ENCODE measurements around the gene SPON1.

Gene SPON1

DNA sequence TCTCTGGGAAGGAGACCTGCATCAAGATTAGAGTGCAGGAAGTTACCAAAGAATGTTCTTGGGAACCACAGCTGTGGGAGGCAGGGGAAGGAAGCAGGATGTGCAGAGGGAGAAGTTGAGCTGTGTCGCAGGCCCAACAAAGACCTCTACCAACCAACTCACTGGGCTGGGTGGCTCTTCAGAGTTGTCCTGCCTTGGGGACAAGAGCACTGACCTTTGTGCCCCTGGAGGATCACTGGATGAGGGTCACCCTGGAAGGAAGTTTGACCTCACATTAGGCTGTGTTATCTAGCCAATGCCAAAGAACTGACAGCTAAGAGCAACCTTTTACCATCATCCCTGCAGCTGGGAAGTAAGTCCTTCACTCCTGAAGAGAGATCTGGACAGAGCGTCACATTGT lies 265.8 kb downstream of the SPON1 start:
- Histone ChIP-seq H4K8ac (ENCODE audit: low read depth, low read length) (no peak overlapping the region), H3K36me3 (replicated peaks in 1 of 2; ENCODE audit: control insufficient read depth in 2 of 2, insufficient read depth in 2 of 2, low read length in 2 of 2) (no peaks in the 10 kb centered on the region), H2BK15ac (ENCODE audit: low read length) (no peak overlapping the region), H3K4me3 (ENCODE audit: low read length in 2 of 2) (no peak overlapping the region), H3K9me3 (replicated peaks in 1 of 2; ENCODE audit: control insufficient read depth in 2 of 2, insufficient read depth in 1 of 2, low read depth in 1 of 2, low read length in 2 of 2) (no peaks in the 10 kb centered on the region), H2BK12ac (ENCODE audit: low read length) (no peak overlapping the region), H3K79me1 (ENCODE audit: low read depth, low read length) (no peaks in the 10 kb centered on the region), H2BK5ac (ENCODE audit: low read length) (no peak overlapping the region), H4K91ac (ENCODE audit: low read depth, low read length, poor library complexity) (no peak overlapping the region), H3K9ac (ENCODE audit: low read depth, low read length, poor library complexity) (no peak overlapping the region), H3K4me1 (ENCODE audit: control insufficient read depth in 2 of 2, insufficient read depth in 1 of 2, low read depth in 1 of 2, low read length in 2 of 2) (peaks cover 0 to 13% of the 10 kb centered on the region in 2 donors), H2BK120ac (ENCODE audit: low read depth, low read length) (no peak overlapping the region), H2AFZ (ENCODE audit: low read length) (no peak overlapping the region), H3K4ac (ENCODE audit: low read length) (no peak overlapping the region), H2AK5ac (ENCODE audit: low read depth, low read length) (no peak overlapping the region), H3K18ac (ENCODE audit: low read length) (no peak overlapping the region), H3K27ac (replicated peaks; ENCODE audit: low read length) (no peak overlapping the region), H3K14ac (ENCODE audit: low read length) (no peak overlapping the region), H3K27me3 (ENCODE audit: control insufficient read depth in 3 of 3, insufficient read depth in 3 of 3, low read depth in 1 of 3, low read length in 3 of 3) (peaks cover 0 to 27% (median 0%) of the 10 kb centered on the region in 3 experiments), H3K4me2 (ENCODE audit: insufficient read depth, low read length, poor library complexity, severe bottlenecking) (no peak overlapping the region), H3K23ac (ENCODE audit: low read depth, low read length, poor library complexity) (no peak overlapping the region)
- DNase-seq (ENCODE audit: low spot score): no peak
- no CpG with 5 or more reads among the region's 2 CpGs for WGBS, 2 donors (ENCODE audit: extremely low coverage in 2 of 2, insufficient read length in 2 of 2, insufficient replicate concordance in 1 of 2)

DNA sequence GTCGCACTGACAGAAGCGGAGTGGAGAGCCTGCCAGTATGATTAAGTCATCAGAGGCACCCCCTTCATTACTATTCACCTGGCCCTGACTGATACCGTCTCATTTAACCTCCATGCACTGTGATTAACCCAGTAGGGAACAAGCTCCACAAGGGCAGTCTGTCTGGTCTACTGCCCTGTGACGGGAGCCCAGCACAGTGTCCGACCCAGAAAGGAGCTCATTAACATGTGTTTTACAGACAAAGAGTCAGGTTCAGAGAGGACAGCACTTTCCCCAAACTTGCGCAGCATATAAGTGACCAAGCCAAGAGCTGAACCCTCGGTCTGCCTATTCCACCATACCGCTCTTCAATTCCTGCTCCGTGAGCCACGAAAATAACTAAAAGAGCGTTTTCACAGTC lies 266.9 kb downstream of the SPON1 start:
- Histone ChIP-seq H3K4me2 (ENCODE audit: insufficient read depth, low read length, poor library complexity, severe bottlenecking) (peak overlapping the region; percentile 12), H3K27ac (replicated peaks; ENCODE audit: low read length) (no peak overlapping the region), H3K27me3 (ENCODE audit: control insufficient read depth in 3 of 3, insufficient read depth in 3 of 3, low read depth in 1 of 3, low read length in 3 of 3) (peaks cover 0 to 19% (median 0%) of the 10 kb centered on the region in 3 experiments), H3K36me3 (replicated peaks in 1 of 2; ENCODE audit: control insufficient read depth in 2 of 2, insufficient read depth in 2 of 2, low read length in 2 of 2) (no peaks in the 10 kb centered on the region), H3K4ac (ENCODE audit: low read length) (no peak overlapping the region), H3K9me3 (replicated peaks in 1 of 2; ENCODE audit: control insufficient read depth in 2 of 2, insufficient read depth in 1 of 2, low read depth in 1 of 2, low read length in 2 of 2) (no peaks in the 10 kb centered on the region), H3K4me1 (ENCODE audit: control insufficient read depth in 2 of 2, insufficient read depth in 1 of 2, low read depth in 1 of 2, low read length in 2 of 2) (peaks cover 0 to 9% of the 10 kb centered on the region in 2 donors), H2BK15ac (ENCODE audit: low read length) (no peak overlapping the region), H3K79me1 (ENCODE audit: low read depth, low read length) (no peaks in the 10 kb centered on the region), H3K14ac (ENCODE audit: low read length) (no peak overlapping the region), H3K18ac (ENCODE audit: low read length) (no peak overlapping the region), H2BK5ac (ENCODE audit: low read length) (no peak overlapping the region), H3K23ac (ENCODE audit: low read depth, low read length, poor library complexity) (no peak overlapping the region), H3K4me3 (ENCODE audit: low read length in 2 of 2) (no peak overlapping the region), H4K8ac (ENCODE audit: low read depth, low read length) (no peak overlapping the region), H2AFZ (ENCODE audit: low read length) (no peak overlapping the region), H2BK12ac (ENCODE audit: low read length) (no peak overlapping the region), H2BK120ac (ENCODE audit: low read depth, low read length) (no peak overlapping the region), H2AK5ac (ENCODE audit: low read depth, low read length) (no peak overlapping the region), H3K9ac (ENCODE audit: low read depth, low read length, poor library complexity) (no peak overlapping the region), H4K91ac (ENCODE audit: low read depth, low read length, poor library complexity) (no peak overlapping the region)
- no peak for DNase-seq (ENCODE audit: low spot score)
- WGBS, 2 donors (ENCODE audit: extremely low coverage in 2 of 2, insufficient read length in 2 of 2, insufficient replicate concordance in 1 of 2): no CpG with 5 or more reads among the region's 11 CpGs

DNA sequence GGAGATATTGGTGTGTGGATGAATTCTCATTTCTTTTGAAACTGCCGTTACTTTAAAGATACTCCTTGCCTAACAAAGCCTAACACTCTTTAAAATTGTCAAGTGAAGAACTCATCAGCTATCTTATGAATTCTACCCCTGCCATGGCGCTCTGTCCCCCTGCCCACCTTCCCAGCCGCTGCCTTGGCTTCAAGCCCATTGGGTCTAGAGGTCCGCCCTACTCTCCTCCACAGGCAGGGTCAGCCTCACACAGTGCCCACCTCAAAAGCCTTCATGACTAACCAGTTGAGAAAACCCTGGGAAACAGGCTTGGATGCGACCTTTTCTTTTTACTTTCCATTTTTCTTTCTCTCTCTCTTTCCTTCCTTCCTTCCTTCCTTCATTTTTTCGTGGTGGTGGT lies 267.9 kb downstream of the SPON1 start:
- no peak overlapping the region for H3K23ac ChIP-seq (ENCODE audit: low read depth, low read length, poor library complexity)
- H2BK15ac ChIP-seq (ENCODE audit: low read length): no peak overlapping the region
- no peak for DNase-seq (ENCODE audit: low spot score)
- WGBS, 2 donors (ENCODE audit: extremely low coverage in 2 of 2, insufficient read length in 2 of 2, insufficient replicate concordance in 1 of 2): no CpG with 5 or more reads among the region's 6 CpGs
- no peaks in the 10 kb centered on the region for H3K36me3 ChIP-seq (replicated peaks in 1 of 2; ENCODE audit: control insufficient read depth in 2 of 2, insufficient read depth in 2 of 2, low read length in 2 of 2)
- H3K18ac ChIP-seq (ENCODE audit: low read length): peak overlapping the region; percentile 13
- no peak overlapping the region for H3K4me2 ChIP-seq (ENCODE audit: insufficient read depth, low read length, poor library complexity, severe bottlenecking)
- H4K8ac ChIP-seq (ENCODE audit: low read depth, low read length): no peak overlapping the region
- no peak overlapping the region for H3K9ac ChIP-seq (ENCODE audit: low read depth, low read length, poor library complexity)
- H3K4ac ChIP-seq (ENCODE audit: low read length): no peak overlapping the region
- H2BK5ac ChIP-seq (ENCODE audit: low read length): no peak overlapping the region
- H4K91ac ChIP-seq (ENCODE audit: low read depth, low read length, poor library complexity): no peak overlapping the region
- no peak overlapping the region for H3K27ac ChIP-seq (replicated peaks; ENCODE audit: low read length)
- H3K4me1 ChIP-seq (ENCODE audit: control insufficient read depth in 2 of 2, insufficient read depth in 1 of 2, low read depth in 1 of 2, low read length in 2 of 2): peaks cover 0 to 9% of the 10 kb centered on the region in 2 donors
- H3K4me3 ChIP-seq (ENCODE audit: low read length in 2 of 2): no peak overlapping the region
- H2BK12ac ChIP-seq (ENCODE audit: low read length): no peak overlapping the region
- no peak overlapping the region for H3K14ac ChIP-seq (ENCODE audit: low read length)
- peaks cover 0 to 17% (median 0%) of the 10 kb centered on the region in 3 experiments for H3K27me3 ChIP-seq (ENCODE audit: control insufficient read depth in 3 of 3, insufficient read depth in 3 of 3, low read depth in 1 of 3, low read length in 3 of 3)
- H2AFZ ChIP-seq (ENCODE audit: low read length): no peak overlapping the region
- H3K9me3 ChIP-seq (replicated peaks in 1 of 2; ENCODE audit: control insufficient read depth in 2 of 2, insufficient read depth in 1 of 2, low read depth in 1 of 2, low read length in 2 of 2): peaks cover 0 to 2% of the 10 kb centered on the region in 2 donors
- no peak overlapping the region for H2BK120ac ChIP-seq (ENCODE audit: low read depth, low read length)
- no peaks in the 10 kb centered on the region for H3K79me1 ChIP-seq (ENCODE audit: low read depth, low read length)
- H2AK5ac ChIP-seq (ENCODE audit: low read depth, low read length): no peak overlapping the region

DNA sequence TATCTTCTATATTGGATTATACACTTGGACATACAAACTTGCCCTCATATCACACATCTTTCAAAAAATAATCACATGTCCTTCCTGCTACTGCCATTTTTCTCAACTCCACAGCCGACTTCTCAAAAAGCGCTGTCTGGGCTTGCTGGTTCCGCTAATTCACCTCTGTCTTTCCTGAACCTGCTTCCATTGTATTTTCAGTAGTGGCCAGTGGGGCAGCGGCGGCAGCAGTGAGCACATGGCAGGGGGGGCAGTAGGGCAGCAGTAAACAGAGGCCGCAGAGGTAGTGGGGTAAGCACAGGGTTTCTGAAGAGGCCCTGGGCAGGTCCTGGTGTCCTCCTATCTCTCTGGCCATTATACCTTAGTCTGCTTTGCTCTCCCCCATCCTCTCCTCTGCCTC lies 270.1 kb downstream of the SPON1 start:
- peaks cover 0 to 9% of the 10 kb centered on the region in 2 donors for H3K4me1 ChIP-seq (ENCODE audit: control insufficient read depth in 2 of 2, insufficient read depth in 1 of 2, low read depth in 1 of 2, low read length in 2 of 2)
- H3K4me2 ChIP-seq (ENCODE audit: insufficient read depth, low read length, poor library complexity, severe bottlenecking): no peak overlapping the region
- no peak overlapping the region for H2AK5ac ChIP-seq (ENCODE audit: low read depth, low read length)
- H3K36me3 ChIP-seq (replicated peaks in 1 of 2; ENCODE audit: control insufficient read depth in 2 of 2, insufficient read depth in 2 of 2, low read length in 2 of 2): no peaks in the 10 kb centered on the region
- H4K8ac ChIP-seq (ENCODE audit: low read depth, low read length): no peak overlapping the region
- whole genome bisulfite sequencing, 2 donors (ENCODE audit: extremely low coverage in 2 of 2, insufficient read length in 2 of 2, insufficient replicate concordance in 1 of 2): no CpG with 5 or more reads among the region's 6 CpGs
- no peak overlapping the region for H2BK120ac ChIP-seq (ENCODE audit: low read depth, low read length)
- no peak overlapping the region for H2BK15ac ChIP-seq (ENCODE audit: low read length)
- no peak overlapping the region for H3K23ac ChIP-seq (ENCODE audit: low read depth, low read length, poor library complexity)
- no peak overlapping the region for H4K91ac ChIP-seq (ENCODE audit: low read depth, low read length, poor library complexity)
- no peak overlapping the region for H3K4ac ChIP-seq (ENCODE audit: low read length)
- H3K9ac ChIP-seq (ENCODE audit: low read depth, low read length, poor library complexity): no peak overlapping the region
- DNase-seq (ENCODE audit: low spot score): no peak
- no peak overlapping the region for H2BK5ac ChIP-seq (ENCODE audit: low read length)
- no peak overlapping the region for H3K27ac ChIP-seq (replicated peaks; ENCODE audit: low read length)
- no peaks in the 10 kb centered on the region for H3K79me1 ChIP-seq (ENCODE audit: low read depth, low read length)
- H2BK12ac ChIP-seq (ENCODE audit: low read length): no peak overlapping the region
- no peak overlapping the region for H2AFZ ChIP-seq (ENCODE audit: low read length)
- H3K9me3 ChIP-seq (replicated peaks in 1 of 2; ENCODE audit: control insufficient read depth in 2 of 2, insufficient read depth in 1 of 2, low read depth in 1 of 2, low read length in 2 of 2): peaks cover 0 to 2% of the 10 kb centered on the region in 2 donors
- H3K14ac ChIP-seq (ENCODE audit: low read length): no peak overlapping the region
- peaks cover 0 to 20% (median 0%) of the 10 kb centered on the region in 3 experiments for H3K27me3 ChIP-seq (ENCODE audit: control insufficient read depth in 3 of 3, insufficient read depth in 3 of 3, low read depth in 1 of 3, low read length in 3 of 3)
- H3K4me3 ChIP-seq (ENCODE audit: low read length in 2 of 2): no peak overlapping the region
- no peak overlapping the region for H3K18ac ChIP-seq (ENCODE audit: low read length)

All from neuronal stem cell (in vitro differentiated cells).